ENCODE results near the gene QSOX2.

GRCh38 chr9:136169495-136169894, 76.1 kb downstream of the QSOX2 start:
- no peak for TF ChIP-seq CTCF (IDR thresholded peaks at IDR 0.05)
- TF ChIP-seq POLR2A (IDR thresholded peaks at IDR 0.05), result no peak
- no peak for TF ChIP-seq POLR2AphosphoS5 (IDR thresholded peaks at IDR 0.05; ENCODE audit: insufficient read depth in 1 of 2, low read depth in 1 of 2)
